HEK293 (cell line): ENCODE measurements around the gene BCL6B.
A peak's percentile ranks its signal among the peaks of the same experiment; 100 is the strongest.

Experiments used
- CTCF ChIA-PET: fragments of 350-600 bp; formaldehyde crosslinking; extraction: SDS; loops from one replicate; lab custom pipeline; 2021; ENCODE audit warnings: antibody characterized with exemption; lab: Yijun Ruan, JAX
- POLR2A ChIA-PET: fragments of 300-600 bp; formaldehyde crosslinking; extraction: SDS; loops from one replicate; lab custom pipeline; 2020; ENCODE audit warnings: antibody characterized with exemption, inconsistent platforms; lab: Yijun Ruan, JAX
- H3K27ac ChIP-seq: fragments of 200-500 bp; sonication (Bioruptor generic); 2 replicates; pipeline ENCODE4 v1.5.1; 2014; ENCODE audit warnings: low read depth, low read length, control low read depth, inconsistent platforms; ENCODE audit errors: extremely low read depth
- H3K36me3 ChIP-seq, 2 experiments: fragments of 200-500 bp in 1 of 2; sonication (Bioruptor generic) in 1 of 2; 1 replicate in 1 of 2; 2 replicates in 1 of 2; pipeline ENCODE4 v1.5.1; 2014 to 2017; ENCODE audit warnings: inconsistent platforms in 2 of 2, low read length in 2 of 2; ENCODE audit not compliant: control insufficient read depth in 2 of 2, insufficient read depth in 1 of 2
- H3K4me1 ChIP-seq: fragments of 200-500 bp; sonication (Bioruptor generic); 2 replicates; pipeline ENCODE4 v1.5.1; 2014; ENCODE audit warnings: mild to moderate bottlenecking, low read length, inconsistent platforms; ENCODE audit not compliant: control insufficient read depth, insufficient read depth
- H3K4me3 ChIP-seq: 2 replicates; pipeline ENCODE4 v1.5.1; 2011; ENCODE audit warnings: low read depth, mild to moderate bottlenecking, control low read depth, low read length, moderate library complexity
- H3K9me3 ChIP-seq: fragments of 200-500 bp; sonication (Bioruptor generic); 2 replicates; pipeline ENCODE4 v1.5.1; 2014; ENCODE audit warnings: low read depth, low read length, inconsistent platforms; ENCODE audit not compliant: control insufficient read depth, insufficient read depth
- AEBP2 ChIP-seq: fragments of 450-650 bp; formaldehyde crosslinking; IDR thresholded peaks from 2 replicates; pipeline ENCODE4 v1.5.1; 2016; ENCODE audit warnings: missing biosample characterization, missing genetic modification characterization, borderline replicate concordance
- EGR2 ChIP-seq: fragments of 450-650 bp; formaldehyde crosslinking; IDR thresholded peaks from 2 replicates; pipeline ENCODE4 v1.5.1; 2016; ENCODE audit warnings: low read depth, missing biosample characterization, missing genetic modification characterization
- GLIS1 ChIP-seq: fragments of 450-650 bp; formaldehyde crosslinking; IDR thresholded peaks from 2 replicates; pipeline ENCODE4 v1.5.1; 2016; ENCODE audit warnings: missing biosample characterization, missing genetic modification characterization
- GLIS2 ChIP-seq: fragments of 450-650 bp; formaldehyde crosslinking; IDR thresholded peaks from 2 replicates; pipeline ENCODE4 v1.5.1; 2016; ENCODE audit warnings: missing biosample characterization, missing genetic modification characterization
- KLF10 ChIP-seq: fragments of 450-650 bp; IDR thresholded peaks from 2 replicates; pipeline ENCODE4 v1.5.1; 2018; ENCODE audit warnings: missing biosample characterization, mild to moderate bottlenecking, missing genetic modification characterization
- KLF9 ChIP-seq: fragments of 450-650 bp; formaldehyde crosslinking; IDR thresholded peaks from 2 replicates; pipeline ENCODE4 v1.5.1; 2016; ENCODE audit warnings: missing biosample characterization, missing genetic modification characterization, low read depth
- SP2 ChIP-seq: fragments of 450-650 bp; formaldehyde crosslinking; IDR thresholded peaks from 2 replicates; pipeline ENCODE4 v1.5.1; 2016; ENCODE audit warnings: missing biosample characterization, missing genetic modification characterization
- ZBTB8A ChIP-seq: fragments of 450-650 bp; formaldehyde crosslinking; IDR thresholded peaks from 2 replicates; pipeline ENCODE4 v1.5.1; 2016; ENCODE audit warnings: missing biosample characterization, missing genetic modification characterization
- ZEB2 ChIP-seq: fragments of 450-650 bp; formaldehyde crosslinking; IDR thresholded peaks from 2 replicates; pipeline ENCODE4 v1.5.1; 2016; ENCODE audit warnings: missing biosample characterization, missing genetic modification characterization
- ZFHX2 ChIP-seq: fragments of 450-650 bp; formaldehyde crosslinking; conservative IDR thresholded peaks from 2 replicates; pipeline ENCODE4 v1.5.1; 2016; ENCODE audit warnings: missing biosample characterization, missing genetic modification characterization
- ZIC2 ChIP-seq: fragments of 450-650 bp; formaldehyde crosslinking; IDR thresholded peaks from 2 replicates; pipeline ENCODE4 v1.5.1; 2016; ENCODE audit warnings: missing biosample characterization, missing genetic modification characterization
- ZNF174 ChIP-seq: fragments of 450-650 bp; formaldehyde crosslinking; IDR thresholded peaks from 2 replicates; pipeline ENCODE4 v1.5.0; 2017; ENCODE audit warnings: missing biosample characterization, mild to moderate bottlenecking, missing genetic modification characterization
- ZNF19 ChIP-seq: fragments of 450-650 bp; formaldehyde crosslinking; IDR thresholded peaks from 2 replicates; pipeline ENCODE4; 2016; ENCODE audit warnings: missing biosample characterization, missing genetic modification characterization, low read depth
- ZNF202 ChIP-seq: fragments of 450-650 bp; formaldehyde crosslinking; IDR thresholded peaks from 2 replicates; pipeline ENCODE4 v1.5.1; 2016; ENCODE audit warnings: missing biosample characterization, missing genetic modification characterization, borderline replicate concordance
- ZNF214 ChIP-seq: fragments of 450-650 bp; formaldehyde crosslinking; IDR thresholded peaks from 2 replicates; pipeline ENCODE4 v1.5.1; 2017; ENCODE audit warnings: missing biosample characterization, mild to moderate bottlenecking, missing genetic modification characterization, borderline replicate concordance
- ZNF530 ChIP-seq: fragments of 450-650 bp; formaldehyde crosslinking; IDR thresholded peaks from 2 replicates; pipeline ENCODE4 v1.5.1; 2016; ENCODE audit warnings: low read depth, missing biosample characterization, missing genetic modification characterization
- ZNF610 ChIP-seq: fragments of 450-650 bp; formaldehyde crosslinking; IDR thresholded peaks from 2 replicates; pipeline ENCODE4 v1.5.1; 2016; ENCODE audit warnings: missing biosample characterization, missing genetic modification characterization, borderline replicate concordance
- ZNF626 ChIP-seq: fragments of 450-650 bp; sonication (Bioruptor Pico); formaldehyde crosslinking; IDR thresholded peaks from 2 replicates; pipeline ENCODE4 v1.5.1; 2018; ENCODE audit warnings: missing biosample characterization, missing genetic modification characterization, inconsistent platforms
- ZNF658 ChIP-seq: fragments of 450-650 bp; formaldehyde crosslinking; IDR thresholded peaks from 2 replicates; pipeline ENCODE4; 2016; ENCODE audit warnings: missing biosample characterization, missing genetic modification characterization
- ZNF785 ChIP-seq: fragments of 450-650 bp; formaldehyde crosslinking; IDR thresholded peaks from 2 replicates; pipeline ENCODE4 v1.5.1; 2016; ENCODE audit warnings: missing biosample characterization, missing genetic modification characterization
- ZNF791 ChIP-seq: fragments of 450-650 bp; formaldehyde crosslinking; IDR thresholded peaks from 2 replicates; pipeline ENCODE4 v1.5.1; 2016; ENCODE audit warnings: missing biosample characterization, missing genetic modification characterization
- ZNF792 ChIP-seq: fragments of 450-650 bp; formaldehyde crosslinking; IDR thresholded peaks from 2 replicates; pipeline ENCODE4 v1.5.1; 2016; ENCODE audit warnings: missing biosample characterization, missing genetic modification characterization
- TF ChIP-seq, protein P1 (sequence below): IDR thresholded peaks from 2 replicates; pipeline ENCODE4 v1.6.1; 2011; ENCODE audit warnings: mild to moderate bottlenecking, low read depth, low read length, borderline replicate concordance
- TF ChIP-seq, protein P2 (sequence below): fragments of 450-650 bp; formaldehyde crosslinking; IDR thresholded peaks from 2 replicates; pipeline ENCODE4 v1.5.1; 2017; ENCODE audit warnings: missing biosample characterization, missing genetic modification characterization

BCL6B gene

GRCh38 chr17:7039832-7040231, 17.0 kb downstream of the BCL6B start (continued):
- TF ChIP-seq AEBP2: no peak
- TF ChIP-seq ZFHX2: no peak
- TF ChIP-seq, protein P1, sequence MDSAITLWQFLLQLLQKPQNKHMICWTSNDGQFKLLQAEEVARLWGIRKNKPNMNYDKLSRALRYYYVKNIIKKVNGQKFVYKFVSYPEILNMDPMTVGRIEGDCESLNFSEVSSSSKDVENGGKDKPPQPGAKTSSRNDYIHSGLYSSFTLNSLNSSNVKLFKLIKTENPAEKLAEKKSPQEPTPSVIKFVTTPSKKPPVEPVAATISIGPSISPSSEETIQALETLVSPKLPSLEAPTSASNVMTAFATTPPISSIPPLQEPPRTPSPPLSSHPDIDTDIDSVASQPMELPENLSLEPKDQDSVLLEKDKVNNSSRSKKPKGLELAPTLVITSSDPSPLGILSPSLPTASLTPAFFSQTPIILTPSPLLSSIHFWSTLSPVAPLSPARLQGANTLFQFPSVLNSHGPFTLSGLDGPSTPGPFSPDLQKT: no peak
- TF ChIP-seq ZNF626: no peak
- TF ChIP-seq ZNF785 (tag by site-specific recombination): no peak

DNA sequence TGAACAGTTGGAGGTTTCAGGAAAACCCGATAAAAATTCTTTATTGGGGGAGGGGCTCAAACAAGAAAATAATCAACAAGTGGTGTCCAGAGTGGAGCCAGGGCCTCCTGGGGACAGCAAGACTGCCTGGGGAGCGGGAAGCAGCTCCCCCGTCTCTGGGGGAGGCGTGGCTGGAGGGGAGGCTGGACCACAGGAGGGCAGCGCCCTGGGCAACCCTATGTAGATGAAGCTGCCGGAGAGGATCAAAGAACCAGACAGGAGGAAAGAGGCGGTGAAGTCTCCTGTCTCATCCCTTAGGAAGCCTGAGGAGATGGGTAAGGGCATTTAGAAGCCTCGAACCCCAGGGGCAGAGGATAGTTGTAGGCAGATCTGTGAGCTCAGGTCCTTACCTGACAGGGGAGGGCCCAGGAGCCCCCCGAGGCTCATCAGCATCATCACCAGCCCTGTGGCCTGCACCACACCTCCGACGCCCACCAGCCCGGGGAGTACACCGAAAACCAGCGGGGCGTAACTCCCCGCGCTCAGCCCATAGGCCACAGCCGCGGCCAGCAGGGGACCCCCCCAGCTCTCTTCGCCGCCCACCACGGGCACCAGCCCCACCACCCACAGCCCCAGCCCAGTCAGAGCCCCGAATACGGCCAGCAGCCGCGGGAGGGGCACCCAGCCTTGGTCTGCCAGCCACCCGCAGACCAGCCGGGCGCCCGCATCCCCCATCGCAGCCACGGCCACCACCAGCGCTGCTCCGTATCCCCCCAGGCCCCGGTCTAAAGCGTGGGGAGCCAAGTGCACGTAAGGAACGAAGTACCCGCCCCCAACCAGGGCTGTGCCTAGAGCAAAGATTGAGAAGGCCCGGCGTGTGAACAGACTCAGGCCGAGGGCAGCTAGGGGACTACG, 19.0 kb downstream of the BCL6B start:
- H3K4me1 ChIP-seq: peaks cover 6% of the 10 kb centered on the region; the same call in 1 of the 2 replicates

DNA sequence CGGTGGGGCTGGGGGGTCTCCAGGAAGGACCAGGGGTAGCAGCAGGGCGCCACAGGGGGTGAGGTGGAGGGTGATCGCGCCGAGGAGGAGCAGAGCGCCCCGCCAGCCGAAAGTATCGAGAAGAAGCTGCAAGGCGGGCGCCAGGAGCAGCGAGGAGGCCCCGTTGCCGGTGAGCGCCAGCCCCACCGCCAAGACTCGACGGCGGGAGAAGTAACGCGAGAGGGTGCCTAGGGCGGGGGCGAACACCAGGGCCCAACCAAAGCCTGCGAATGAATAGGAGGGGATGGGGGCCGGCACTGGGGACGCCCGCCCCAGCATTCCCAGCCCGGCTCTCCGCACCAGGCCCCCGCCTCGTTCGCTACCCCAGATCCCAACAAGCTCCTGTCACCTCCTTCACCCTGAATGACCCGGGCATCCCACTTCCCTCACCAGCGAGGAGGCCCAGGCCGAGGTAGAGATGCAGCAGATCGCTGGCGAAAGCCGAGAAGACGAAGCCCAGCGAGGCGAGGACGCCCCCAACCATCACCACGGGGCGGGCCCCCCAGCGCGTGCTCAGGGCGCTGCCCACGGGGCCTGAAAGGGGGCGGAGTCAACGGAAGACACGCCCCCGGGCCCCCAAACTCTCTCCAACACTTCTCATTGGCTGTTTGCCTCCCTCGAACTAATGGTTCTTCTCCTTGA, 19.8 kb downstream of the BCL6B start:
- H3K4me3 ChIP-seq: no peak overlapping the region
- H3K4me1 ChIP-seq: peaks cover 6% of the 10 kb centered on the region; the same call in 1 of the 2 replicates
- ChIA-PET POLR2A (no interaction called here), CTCF (interaction anchor here (1.1 to 12.8 kb wide), 2 partner anchors 94 to 98 kb away, joined by 3 to 388 read pairs; no protein-coding TSS in a partner anchor)
- H3K27ac ChIP-seq: no peak overlapping the region
- TF ChIP-seq ZBTB8A (tag by site-specific recombination) (peak; percentile 76; the same call in 1 of the 2 replicates), ZNF174 (tag by site-specific recombination) (no peak), KLF9 (tag by site-specific recombination) (peak; percentile 51; the same call in 1 of the 2 replicates), ZNF214 (tag by site-specific recombination) (no peak), ZNF658 (tag by site-specific recombination) (no peak), ZNF610 (tag by site-specific recombination) (no peak), SP2 (tag by site-specific recombination) (peak; percentile 29; the same call in 1 of the 2 replicates), KLF10 (tag by site-specific recombination) (0 out of 2 replicates have a peak, but pooled peaks have one; percentile 25), ZNF202 (tag by site-specific recombination) (no peak)
- H3K36me3 ChIP-seq: peaks cover 0 to 4% of the 10 kb centered on the region in 2 experiments; a peak in 1 of 3 replicates
- H3K9me3 ChIP-seq: no peaks in the 10 kb centered on the region

More for the DNA sequence above, 19.0 kb downstream of the BCL6B start:
- Histone ChIP-seq H3K36me3 (peaks cover 0 to 4% of the 10 kb centered on the region in 2 experiments; a peak in 1 of 3 replicates), H3K27ac (no peak overlapping the region), H3K4me3 (no peak overlapping the region), H3K9me3 (no peaks in the 10 kb centered on the region)
- POLR2A ChIA-PET: interaction anchor here (0.7 kb wide), 1 partner anchor 125 kb away, joined by 6 read pairs; no protein-coding TSS in a partner anchor
- CTCF ChIA-PET: interaction anchor here (0.5 to 2.8 kb wide), 5 partner anchors 10 to 333 kb away, joined by 3 to 12 read pairs (median 4); no protein-coding TSS in a partner anchor
- TF ChIP-seq ZNF610 (tag by site-specific recombination): no peak
- TF ChIP-seq EGR2 (tag by site-specific recombination): peak; percentile 32; the same call in 1 of the 2 replicates
- peak; percentile 72 for TF ChIP-seq ZFHX2
- TF ChIP-seq ZNF19: no peak
- no peak for TF ChIP-seq ZNF791 (tag by site-specific recombination)
- no peak for TF ChIP-seq ZEB2 (tag by site-specific recombination)
- TF ChIP-seq ZIC2: peak; percentile 51
- TF ChIP-seq ZNF530 (tag by site-specific recombination): no peak
- TF ChIP-seq GLIS1: peak; percentile 80
- TF ChIP-seq, protein P2, sequence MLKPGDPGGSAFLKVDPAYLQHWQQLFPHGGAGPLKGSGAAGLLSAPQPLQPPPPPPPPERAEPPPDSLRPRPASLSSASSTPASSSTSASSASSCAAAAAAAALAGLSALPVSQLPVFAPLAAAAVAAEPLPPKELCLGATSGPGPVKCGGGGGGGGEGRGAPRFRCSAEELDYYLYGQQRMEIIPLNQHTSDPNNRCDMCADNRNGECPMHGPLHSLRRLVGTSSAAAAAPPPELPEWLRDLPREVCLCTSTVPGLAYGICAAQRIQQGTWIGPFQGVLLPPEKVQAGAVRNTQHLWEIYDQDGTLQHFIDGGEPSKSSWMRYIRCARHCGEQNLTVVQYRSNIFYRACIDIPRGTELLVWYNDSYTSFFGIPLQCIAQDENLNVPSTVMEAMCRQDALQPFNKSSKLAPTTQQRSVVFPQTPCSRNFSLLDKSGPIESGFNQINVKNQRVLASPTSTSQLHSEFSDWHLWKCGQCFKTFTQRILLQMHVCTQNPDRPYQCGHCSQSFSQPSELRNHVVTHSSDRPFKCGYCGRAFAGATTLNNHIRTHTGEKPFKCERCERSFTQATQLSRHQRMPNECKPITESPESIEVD (tag by site-specific recombination): no peak
- TF ChIP-seq ZNF792 (tag by site-specific recombination): no peak
- TF ChIP-seq GLIS2 (tag by site-specific recombination): peak; percentile 52; the same call in 1 of the 2 replicates
